GM19438 (cell line): Measurements from ENCODE around the gene CLEC16A.

Experiments
- ATAC-seq: cut with Tn5 transposase; IDR thresholded peaks from one replicate; pipeline ENCODE4 v1.9.1; 2021; ENCODE audit warnings: low read depth; ENCODE audit not compliant: unreplicated experiment

CLEC16A gene

DNA sequence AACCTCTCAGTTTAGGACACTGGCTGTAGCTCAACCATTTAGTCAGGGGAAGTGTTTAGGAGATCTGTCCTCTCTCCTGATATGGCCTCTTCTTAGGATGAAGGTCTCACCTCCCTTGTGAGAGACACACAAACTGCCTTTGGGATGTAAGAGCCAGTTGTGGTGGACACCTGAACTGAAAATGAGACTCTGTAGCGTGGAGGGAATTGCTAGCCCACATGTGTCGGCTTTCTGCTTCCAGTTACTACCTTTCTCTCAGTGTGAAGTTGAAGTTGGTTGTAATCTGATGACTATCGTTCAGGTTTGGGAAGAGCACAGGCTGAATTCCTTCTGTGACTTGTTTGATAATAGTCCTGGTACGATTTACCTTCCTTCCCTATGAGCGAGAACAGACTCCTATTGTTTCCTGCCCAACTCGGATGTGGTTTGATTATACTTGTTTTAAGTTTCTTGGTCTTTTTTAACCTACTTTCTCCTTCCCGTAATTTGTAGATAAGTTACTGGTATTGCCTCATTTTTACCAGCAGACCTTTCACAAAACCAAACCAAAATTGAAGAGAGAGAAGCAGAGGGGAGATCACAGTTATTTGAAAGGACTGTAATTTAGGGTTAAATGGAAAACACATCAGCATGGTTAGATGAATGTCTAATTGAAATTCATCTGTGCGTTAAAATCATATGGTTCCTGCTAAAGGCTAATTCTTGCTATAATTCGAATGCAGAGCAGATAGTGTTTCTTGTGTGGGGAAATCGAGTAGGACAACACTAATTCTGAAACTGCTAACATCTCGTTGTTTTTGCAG, 43.2 kb downstream of the CLEC16A start:
- no peak for ATAC-seq

DNA sequence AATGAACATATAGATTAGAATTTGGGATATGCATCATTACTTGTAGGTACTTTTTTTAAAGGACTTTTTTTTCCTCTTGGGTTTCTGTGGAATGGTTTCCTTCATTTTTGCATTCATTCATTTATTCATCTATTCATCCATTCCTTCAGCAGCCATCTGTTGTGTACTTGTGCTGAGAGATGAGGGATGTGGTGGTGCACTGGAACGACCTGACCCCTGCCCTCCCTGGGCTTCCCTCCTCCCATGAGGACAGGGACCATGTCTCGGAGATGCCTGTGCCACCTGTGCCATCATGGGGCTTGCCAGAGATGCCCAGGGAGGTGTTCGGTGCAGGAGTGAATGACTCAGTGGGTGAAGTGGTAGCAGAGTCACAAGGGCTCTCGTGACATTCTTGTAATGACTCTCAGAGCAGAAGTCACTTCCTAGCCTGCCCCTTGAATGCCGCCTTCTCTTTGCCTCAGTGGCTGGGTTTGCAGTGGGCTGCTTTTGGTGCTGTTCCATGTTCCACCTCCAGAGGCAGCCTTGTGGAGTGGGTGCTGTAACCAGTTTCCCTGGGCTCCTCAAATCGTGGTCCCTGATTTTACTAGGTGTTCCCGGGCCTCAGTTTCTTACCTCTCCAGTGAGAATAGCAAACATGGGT, 43.9 kb downstream of the CLEC16A start:
- ATAC-seq: no peak

DNA sequence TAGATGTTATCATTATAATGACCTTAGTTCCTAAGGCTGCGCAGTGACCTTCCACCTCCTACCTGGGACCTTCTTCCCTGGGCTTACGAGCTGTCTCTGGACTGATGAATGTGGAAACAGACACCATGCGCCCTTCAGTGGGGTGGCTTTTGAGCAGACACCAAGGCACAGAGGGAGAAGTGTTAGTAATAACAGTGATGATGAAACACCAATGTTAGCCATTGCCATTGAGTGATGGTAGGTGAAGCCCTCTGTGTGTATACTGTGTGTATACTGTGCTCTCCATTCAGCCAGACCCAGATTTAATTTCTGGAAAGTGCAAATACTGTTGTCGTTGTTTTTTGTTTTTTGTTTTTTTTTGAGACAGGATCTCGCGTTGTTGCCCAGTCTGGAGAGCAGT, 44.5 kb downstream of the CLEC16A start:
- ATAC-seq: no peak

DNA sequence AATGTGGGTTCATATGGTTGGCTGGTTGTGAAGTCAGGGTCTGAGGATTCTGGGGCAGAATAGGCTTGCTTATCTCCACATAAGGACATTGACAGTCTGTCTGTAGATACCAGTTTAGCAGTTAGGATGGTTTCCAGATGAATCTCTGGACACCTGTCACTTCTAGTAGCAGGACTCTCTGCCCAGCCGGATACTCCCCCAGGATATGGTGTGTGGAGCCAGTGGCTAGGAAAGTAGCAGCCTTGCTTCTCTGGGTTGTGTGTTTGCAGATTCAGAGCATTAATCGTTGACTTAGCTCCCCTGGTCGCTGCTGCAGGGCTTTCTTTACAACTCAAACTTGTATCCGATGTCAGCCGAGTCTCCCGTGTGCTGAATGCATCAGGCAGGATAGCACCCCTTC, 45.2 kb downstream of the CLEC16A start:
- ATAC-seq: no peak

DNA sequence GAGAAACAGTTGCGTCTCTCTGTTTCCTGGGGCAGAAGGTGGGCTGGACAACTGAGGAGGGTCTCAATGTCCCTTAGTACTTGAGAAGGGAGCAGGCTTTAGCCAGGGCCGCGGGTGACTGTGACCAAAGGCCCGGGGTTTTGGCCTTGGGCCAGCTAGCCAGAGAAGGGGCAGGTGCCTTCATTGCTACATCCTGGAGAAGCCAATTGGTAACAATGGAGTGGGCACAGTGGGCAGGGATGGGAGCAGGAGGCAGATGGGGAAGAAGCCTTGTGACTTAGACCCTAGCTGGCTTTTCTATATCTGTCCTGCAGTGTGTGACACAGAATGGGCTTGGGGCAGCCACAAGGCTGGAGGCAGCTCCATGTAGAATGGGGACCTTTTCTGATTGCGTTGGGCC, 46.0 kb downstream of the CLEC16A start:
- no peak for ATAC-seq

DNA sequence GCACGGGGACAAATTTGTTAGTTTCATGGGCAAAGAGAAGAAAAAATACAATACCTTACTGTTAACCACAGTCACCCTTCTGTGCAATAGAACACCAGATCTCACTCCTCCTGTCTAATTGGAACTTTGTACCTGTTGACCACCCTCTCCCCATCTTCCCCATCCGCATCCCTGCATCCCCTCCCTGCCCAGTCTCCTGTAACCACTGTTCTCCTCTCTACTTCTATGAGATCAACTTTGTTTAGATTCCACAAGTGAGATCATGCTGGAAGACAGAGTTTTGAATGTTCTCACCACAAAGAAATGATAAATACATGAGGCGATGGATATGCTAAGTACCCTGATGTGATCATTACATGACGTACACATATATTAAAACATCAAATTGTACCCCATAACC, 47.7 kb downstream of the CLEC16A start:
- ATAC-seq: no peak

DNA sequence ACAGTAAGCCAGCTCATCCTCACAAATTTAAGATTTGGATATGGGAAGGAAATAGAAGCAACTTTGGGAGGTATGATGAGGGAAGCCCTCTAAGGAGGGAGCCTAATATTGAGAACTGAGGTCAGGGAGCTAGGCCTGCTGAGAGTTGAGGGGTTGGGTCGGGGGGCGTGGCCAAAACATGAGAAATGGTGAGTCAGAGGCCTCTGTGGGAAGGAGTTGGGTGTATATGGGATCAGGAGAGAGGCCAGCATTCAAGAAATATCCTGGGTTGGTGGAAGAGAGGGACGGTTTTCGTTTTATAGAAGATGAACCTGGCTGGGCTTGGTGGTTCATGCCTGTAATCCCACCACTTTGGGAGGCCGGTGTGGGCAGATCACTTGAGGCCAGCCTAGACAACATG, 48.4 kb downstream of the CLEC16A start:
- no peak for ATAC-seq

DNA sequence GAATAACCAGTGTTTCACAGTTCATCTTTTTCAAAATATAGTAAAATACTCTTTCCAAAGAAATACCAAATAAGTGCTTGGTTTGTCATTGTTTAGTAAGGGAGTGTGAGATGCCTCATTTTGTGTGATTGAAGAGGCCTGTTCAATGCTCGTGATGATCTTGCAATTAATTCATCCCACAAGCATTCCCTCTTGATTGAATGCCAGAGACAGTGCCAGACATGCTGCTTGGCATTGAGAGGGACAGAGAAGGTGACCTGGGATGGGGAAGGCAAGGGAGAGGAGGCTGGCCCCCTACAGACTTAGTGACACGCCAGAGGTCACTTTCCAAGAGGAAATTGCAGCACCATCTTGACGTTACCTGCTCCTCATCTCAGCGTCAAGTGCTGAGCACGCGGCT, 49.3 kb downstream of the CLEC16A start:
- ATAC-seq: no peak

DNA sequence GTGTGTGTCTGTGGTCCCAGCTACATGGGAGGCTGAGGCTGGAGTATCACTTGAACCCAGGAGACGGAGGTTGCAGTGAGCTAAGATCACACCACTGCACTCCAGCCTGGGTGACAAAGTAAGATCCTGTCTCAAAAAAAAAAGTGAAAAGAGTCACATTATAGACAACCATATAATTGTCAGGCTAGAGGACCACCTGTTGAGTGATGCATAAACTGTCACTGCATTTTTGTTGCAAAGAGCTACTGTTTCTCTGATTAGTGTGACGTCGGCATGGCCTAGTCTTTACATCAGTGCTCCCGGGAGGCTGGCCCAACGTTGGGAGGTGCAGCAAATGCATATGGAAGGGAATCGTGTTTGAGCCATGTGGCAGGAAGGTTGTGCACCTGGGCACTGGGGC, 50.2 kb downstream of the CLEC16A start:
- ATAC-seq: no peak

DNA sequence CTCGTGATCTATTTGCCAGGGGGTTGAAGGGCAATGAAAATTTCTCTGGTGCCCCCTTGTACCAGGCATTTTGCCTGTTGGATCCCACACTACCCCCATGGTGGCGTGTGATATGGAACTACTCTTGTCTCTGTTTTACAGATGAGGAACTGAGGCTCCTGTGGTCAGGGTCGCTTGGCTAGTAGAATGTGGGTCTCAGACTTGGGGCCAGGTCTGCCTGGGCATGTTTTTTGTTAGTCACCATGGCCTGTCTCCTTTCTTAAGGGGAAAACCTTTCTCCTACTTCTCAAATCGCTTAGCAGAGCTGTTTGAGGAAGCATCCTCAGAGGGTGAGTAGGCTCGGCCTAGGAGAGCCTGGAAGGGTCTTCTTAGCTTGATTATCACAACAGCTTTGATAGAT, 51.2 kb downstream of the CLEC16A start:
- no peak for ATAC-seq

DNA sequence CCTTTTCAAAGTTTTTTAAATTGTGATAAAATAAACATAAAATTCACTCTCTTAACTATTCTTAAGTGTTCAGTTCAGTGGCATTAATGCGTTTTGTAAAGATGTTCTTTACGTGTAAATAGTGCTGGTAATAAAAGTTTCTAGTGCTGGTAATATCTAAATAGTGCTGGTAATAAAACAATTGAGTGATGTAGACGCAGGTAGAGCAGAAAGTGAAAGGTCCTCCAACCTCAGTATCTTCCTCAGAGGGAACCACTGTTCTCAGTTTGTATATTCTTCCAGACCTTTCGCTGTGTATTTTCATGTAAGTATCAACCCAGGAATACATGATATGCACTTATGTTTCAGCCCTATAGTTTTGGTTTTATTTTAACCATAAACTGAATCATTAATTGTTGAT, 53.1 kb downstream of the CLEC16A start:
- no peak for ATAC-seq

DNA sequence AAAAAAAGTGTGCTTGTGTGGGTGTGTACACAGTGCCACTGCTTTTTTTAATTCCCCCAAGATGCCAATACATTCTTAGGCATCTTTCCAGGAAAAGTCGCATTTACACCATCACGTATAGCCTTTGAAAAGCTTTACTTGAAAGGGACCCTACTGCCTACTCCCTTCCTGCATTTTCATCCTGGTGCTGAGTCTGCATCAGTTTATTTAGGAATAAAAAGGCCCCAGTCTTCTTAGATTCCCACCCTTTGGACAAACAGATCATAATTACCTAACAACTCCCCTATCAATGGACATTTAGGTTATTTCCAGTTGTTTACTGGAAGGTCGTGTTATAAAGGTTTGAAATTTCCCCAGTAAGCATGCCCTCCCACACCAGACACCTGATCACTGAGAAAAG, 54.9 kb downstream of the CLEC16A start:
- ATAC-seq: no peak

DNA sequence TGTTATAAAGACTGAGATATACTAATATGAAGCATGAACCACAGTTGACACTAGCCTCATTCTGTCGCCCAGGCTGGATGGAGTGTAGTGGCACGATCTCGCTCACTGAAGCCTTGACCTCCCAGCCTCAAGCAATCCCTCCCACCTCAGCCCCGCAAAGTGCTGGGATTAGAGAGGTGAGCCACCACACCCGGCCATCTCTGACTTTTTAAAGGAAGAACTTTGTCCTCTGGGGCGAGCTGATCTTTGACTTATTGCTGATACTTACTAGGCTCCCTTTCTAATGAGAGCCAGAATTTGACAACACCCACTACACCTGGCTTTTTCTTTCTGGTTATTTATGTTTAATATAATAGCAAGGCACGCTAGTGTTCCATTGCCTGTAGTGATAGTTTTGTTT, 57.2 kb downstream of the CLEC16A start:
- ATAC-seq: no peak

DNA sequence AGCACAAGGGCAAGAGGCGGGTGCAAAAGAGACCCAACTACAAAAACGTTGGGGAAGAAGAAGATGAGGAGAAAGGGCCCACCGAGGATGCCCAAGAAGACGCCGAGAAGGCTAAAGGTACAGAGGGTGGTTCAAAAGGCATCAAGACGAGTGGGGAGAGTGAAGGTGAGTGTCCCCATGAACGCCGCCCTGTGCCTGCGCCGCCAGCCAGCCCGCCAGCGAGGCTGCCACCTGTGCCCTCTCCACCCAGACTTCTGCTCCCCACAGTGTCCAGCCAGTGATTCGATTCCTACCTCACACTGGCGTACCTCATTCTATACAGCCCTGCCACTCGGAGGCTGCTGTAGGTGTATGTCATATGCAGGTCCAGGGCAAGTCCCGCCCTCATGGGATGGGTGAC, 58.8 kb downstream of the CLEC16A start:
- ATAC-seq: no peak

DNA sequence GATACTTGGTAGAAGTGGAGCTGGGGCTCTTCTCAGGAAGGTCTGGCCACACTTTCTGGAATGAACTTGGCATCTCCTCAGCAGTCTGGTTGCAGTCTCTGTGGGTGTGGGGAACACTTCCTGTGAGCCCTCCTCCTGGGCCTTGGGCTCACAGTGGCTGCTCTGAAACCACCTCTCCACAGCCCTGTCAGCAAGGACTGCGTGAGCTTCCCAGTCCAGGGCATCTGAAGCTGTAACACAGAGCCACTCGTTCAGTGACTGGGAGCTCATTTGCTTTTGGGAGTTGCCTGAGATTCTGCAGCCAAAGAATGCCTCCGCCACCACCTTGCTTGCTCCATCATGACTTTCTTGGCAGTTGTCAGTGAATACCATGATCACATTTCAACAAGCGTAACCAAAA, 60.0 kb downstream of the CLEC16A start:
- ATAC-seq: no peak

DNA sequence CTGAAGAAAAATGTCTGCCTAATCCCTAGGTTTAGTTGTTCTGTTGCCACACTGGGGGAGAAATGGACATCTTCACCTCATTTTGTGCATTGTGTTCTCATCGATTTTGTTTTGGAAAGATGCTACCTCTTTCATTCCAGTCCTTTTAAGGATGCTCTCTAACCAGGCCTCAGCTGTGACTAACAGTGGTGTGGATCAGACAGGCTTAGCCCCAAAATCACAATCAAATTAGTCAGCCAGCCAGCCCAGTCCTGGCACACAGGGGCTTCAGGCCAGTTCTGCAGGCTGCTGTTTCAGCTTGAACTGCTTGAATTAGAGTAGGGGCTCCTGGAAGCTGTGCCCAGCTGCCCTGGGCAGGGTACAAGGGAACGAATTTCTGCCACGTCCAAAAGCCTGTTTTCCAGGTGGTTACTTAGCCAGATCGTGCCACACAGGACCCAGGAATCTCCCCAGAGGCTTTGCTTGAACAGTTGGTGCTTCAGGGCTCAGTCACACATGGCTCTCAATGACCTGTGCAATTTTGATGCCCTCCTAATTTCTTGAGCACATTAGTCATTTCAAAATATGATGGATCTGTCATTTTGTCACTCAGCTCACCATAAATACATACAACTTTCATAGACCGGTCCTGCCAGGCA, 60.7 kb downstream of the CLEC16A start:
- ATAC-seq: no peak

DNA sequence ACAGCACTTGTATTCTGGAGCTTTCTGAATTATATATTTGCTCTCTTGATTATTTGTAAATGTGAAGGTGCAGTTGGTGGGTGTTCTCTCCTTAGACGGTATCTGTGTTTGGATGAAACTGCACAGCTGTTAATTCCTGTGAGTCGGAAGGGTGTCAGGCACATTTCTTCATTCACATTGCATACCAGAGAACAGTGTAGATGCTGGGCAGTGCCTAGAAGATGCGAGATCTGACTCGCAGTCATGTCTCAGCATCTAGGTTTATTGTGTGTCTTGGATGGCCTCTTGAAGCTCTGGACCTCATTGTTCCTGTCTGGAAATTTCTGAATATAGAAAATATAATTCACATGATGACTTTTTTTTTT, 61.2 kb downstream of the CLEC16A start:
- no peak for ATAC-seq

DNA sequence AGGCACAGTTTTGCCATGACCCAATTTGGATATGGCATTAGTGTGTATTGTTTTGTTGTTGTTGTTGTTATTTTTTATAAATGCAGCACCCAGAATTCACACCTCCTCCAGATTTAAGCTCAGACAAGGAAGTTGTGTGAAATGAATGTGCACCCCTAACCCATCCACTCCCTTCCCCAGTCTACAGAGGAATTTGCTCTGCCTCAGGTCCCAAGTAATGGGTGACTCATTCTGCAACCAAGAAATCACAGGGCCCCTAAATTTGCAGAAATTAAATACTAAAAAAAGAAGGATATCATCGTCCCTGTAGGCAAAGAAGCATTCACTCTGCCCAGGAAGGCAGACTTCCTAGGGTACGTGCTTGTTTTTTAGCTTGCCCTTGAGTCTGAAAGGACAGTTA, 62.3 kb downstream of the CLEC16A start:
- no peak for ATAC-seq

DNA sequence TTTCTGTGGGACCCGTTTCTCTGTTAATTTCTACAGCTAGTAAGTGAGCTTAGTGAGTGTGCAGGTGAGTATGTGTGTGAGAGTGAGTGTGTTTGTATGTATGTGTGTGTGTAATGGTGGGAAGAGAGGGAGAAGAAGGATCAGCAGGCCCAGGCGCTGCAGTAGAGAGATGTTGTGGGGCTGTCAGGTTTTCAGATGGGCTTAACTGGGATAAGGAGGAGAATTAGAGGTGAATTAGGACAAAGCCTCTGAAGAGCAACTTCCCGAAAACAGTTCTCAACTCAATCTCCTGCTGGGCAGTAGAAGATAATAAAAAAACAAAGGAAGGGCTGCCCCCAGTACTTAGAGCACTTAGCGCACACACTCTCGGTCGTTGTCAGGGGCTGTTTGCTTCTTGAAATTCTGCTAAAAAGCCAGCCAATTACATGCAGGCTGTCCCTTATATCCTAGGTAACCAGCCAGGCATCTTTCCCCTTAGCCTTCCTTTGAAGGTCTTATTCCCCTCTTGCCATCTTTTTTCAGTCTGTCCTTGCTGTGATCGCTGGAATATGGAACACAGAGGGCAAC, 63.4 kb downstream of the CLEC16A start:
- no peak for ATAC-seq

DNA sequence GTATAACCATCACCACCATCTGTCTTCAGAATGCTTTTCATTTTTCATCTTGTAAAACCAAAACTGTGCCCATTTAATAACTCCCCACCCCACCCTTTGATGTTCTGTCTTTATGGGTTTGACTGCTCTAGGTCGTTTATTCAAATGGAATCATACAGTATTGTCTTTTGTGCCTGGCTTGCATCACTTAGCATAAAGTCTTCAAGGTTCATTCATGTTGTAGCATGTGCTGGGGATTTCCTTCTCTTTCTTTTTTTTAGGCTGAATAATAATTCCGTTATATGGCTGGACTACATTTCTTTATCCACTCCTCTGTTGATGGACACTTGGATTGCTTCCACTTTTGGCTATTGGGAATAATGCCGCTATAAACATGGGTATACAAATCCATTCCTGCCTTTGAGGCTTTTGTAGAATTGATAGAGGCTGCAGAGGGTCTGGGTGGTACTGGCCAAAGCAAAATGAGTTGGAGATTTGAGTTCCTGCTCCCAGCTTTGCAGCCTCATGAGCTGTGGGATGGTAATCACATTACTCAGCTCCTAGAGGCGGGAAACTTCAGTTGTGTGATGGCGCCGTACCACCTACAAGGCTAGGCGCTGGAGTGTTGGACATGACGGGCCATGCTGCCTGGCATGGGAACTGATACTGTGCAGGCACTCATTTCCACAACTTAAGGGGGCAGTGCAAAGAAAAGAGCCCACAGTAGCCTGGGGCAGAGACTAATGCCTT, 64.8 kb downstream of the CLEC16A start:
- no peak for ATAC-seq

DNA sequence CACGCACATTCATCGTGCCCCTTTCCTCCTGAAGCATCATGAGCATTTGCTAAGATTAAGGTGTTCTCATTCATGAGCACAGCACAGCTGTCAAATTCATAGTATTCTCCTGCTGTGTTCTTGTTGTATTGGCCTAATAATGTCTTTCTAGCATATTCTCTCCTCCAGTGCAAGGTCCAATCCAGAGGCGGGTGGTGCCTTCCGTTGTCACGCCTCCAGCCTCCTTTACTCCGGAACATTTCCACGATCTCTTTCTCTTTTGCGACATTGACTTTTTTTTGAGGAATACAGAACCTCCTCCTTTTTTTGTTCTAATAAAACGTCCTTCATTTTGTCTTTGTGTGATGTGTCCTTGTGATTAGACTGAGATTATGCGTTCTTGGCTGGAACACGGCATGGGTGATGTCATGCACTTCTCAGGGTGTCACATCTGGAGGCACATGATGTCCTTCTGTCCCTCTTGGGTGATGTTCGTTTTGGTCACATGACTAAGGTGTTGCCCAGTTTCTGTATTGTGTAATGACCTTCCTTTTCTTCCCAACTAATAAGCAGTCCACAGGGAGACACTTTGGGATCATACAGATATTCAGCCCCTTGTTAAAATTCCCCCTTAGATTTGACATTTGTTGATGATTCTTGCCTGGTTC, 66.3 kb downstream of the CLEC16A start:
- ATAC-seq: no peak
